ENCODE measurements around the gene DPEP3. TPM values are rescaled to one million over a fixed set of nuclear protein-coding genes. Genes with fewer than 3 reads are reported as not detected.

Gene DPEP3
- total RNA-seq, 1 donor from 2014 or later, result not detected

GRCh38 chr16:67989322-67990017 lies 9.2 kb upstream of the DPEP3 start:
- no peaks in the 10 kb centered on the region for H3K9me3 Mint-ChIP-seq (ENCODE audit: low read depth)

DNA sequence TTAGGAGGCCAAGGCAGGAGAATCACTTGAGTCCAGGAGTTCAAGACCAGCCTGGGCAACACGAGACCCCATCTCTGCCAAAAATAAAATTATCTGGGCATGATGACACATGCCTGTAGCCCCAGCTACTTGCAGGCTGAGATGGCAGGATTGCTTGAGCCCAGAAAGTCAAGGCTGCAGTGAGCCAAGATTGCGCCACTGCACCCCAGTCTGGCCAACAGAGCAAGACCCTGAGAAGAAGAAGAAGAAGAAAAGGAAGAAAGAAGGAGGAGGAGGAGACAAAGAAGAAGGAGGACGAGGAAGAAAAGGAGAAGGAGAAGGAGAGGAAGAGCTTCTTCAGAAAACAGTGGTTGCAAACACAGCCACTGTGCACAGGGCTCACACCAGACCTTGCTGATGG lies 8.4 kb upstream of the DPEP3 start:
- Mint-ChIP-seq H3K9me3 (ENCODE audit: low read depth) (no peaks in the 10 kb centered on the region), H3K27ac (ENCODE audit: unreplicated experiment) (no peak overlapping the region), H3K36me3 (ENCODE audit: low read depth) (no peaks in the 10 kb centered on the region), H3K4me1 (ENCODE audit: low read depth) (peaks cover 3% of the 10 kb centered on the region), H3K27me3 (ENCODE audit: low read depth) (no peaks in the 10 kb centered on the region), H3K4me3 (ENCODE audit: unreplicated experiment) (no peak overlapping the region)
- no peak for TF ChIP-seq CTCF (IDR thresholded peaks at IDR 0.05)
- no peak for DNase-seq (ENCODE audit: low spot score)

More at GRCh38 chr16:67989322-67990017, 9.2 kb upstream of the DPEP3 start:
- TF ChIP-seq CTCF (IDR thresholded peaks at IDR 0.05), result no peak
- Mint-ChIP-seq H3K4me3 (ENCODE audit: unreplicated experiment) (no peak overlapping the region), H3K36me3 (ENCODE audit: low read depth) (no peaks in the 10 kb centered on the region), H3K4me1 (ENCODE audit: low read depth) (peaks cover 6% of the 10 kb centered on the region), H3K27ac (ENCODE audit: unreplicated experiment) (no peak overlapping the region), H3K27me3 (ENCODE audit: low read depth) (no peaks in the 10 kb centered on the region)
- no peak for DNase-seq (ENCODE audit: low spot score)

GRCh38 chr16:67987460-67988160 lies 7.3 kb upstream of the DPEP3 start:
- Mint-ChIP-seq H3K4me3 (ENCODE audit: unreplicated experiment) (no peak overlapping the region), H3K27me3 (ENCODE audit: low read depth) (no peaks in the 10 kb centered on the region), H3K4me1 (ENCODE audit: low read depth) (no peaks in the 10 kb centered on the region), H3K27ac (ENCODE audit: unreplicated experiment) (no peak overlapping the region), H3K36me3 (ENCODE audit: low read depth) (no peaks in the 10 kb centered on the region), H3K9me3 (ENCODE audit: low read depth) (no peaks in the 10 kb centered on the region)
- TF ChIP-seq CTCF (IDR thresholded peaks at IDR 0.05), result no peak
- DNase-seq (ENCODE audit: low spot score), result no peak

DNA sequence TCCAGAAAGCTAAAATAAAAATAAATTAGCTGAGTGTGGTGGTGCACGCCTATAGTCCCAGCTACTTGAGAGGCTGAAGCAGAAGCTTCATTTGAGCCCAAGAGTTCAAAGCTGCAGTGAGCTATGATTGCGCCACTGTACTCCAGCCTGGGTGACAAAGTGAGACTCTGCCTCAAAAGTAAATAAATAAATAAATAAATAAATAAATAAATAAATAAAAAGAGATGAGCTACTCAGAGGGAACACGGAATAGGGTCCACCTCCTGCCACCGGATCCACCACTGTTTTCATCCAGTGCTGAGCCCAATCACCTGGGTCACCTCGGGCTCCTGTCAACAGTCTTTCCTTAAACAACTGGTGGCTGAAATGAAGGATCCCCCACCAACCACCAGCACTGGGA lies 6.7 kb upstream of the DPEP3 start:
- Mint-ChIP-seq H3K27ac (ENCODE audit: unreplicated experiment) (no peak overlapping the region), H3K4me3 (ENCODE audit: unreplicated experiment) (no peak overlapping the region), H3K27me3 (ENCODE audit: low read depth) (no peaks in the 10 kb centered on the region), H3K36me3 (ENCODE audit: low read depth) (no peaks in the 10 kb centered on the region), H3K4me1 (ENCODE audit: low read depth) (no peaks in the 10 kb centered on the region), H3K9me3 (ENCODE audit: low read depth) (no peaks in the 10 kb centered on the region)
- no peak for DNase-seq (ENCODE audit: low spot score)
- TF ChIP-seq CTCF (IDR thresholded peaks at IDR 0.05), result no peak

- TF ChIP-seq CTCF (IDR thresholded peaks at IDR 0.05), result no peak
- peak; percentile 75 for DNase-seq (ENCODE audit: low spot score)
- no peak overlapping the region for H3K4me3 Mint-ChIP-seq (ENCODE audit: unreplicated experiment)
- no peak overlapping the region for H3K27ac Mint-ChIP-seq (ENCODE audit: unreplicated experiment)
- no peaks in the 10 kb centered on the region for H3K36me3 Mint-ChIP-seq (ENCODE audit: low read depth)
- no peaks in the 10 kb centered on the region for H3K9me3 Mint-ChIP-seq (ENCODE audit: low read depth)
- H3K27me3 Mint-ChIP-seq (ENCODE audit: low read depth), result peaks cover 6% of the 10 kb centered on the region
- no peaks in the 10 kb centered on the region for H3K4me1 Mint-ChIP-seq (ENCODE audit: low read depth)
Measured at GRCh38 chr16:67982011-67982696, 1.9 kb upstream of the DPEP3 start.

Data from chondrocyte (in vitro differentiated cells).